HG03066 (cell line): ENCODE data around the gene DNAJC19.
"Not testable (repeated sequence)": the region's sequence is repeated elsewhere in the genome, so short reads cannot be mapped to it uniquely, and the experiment has no call there.

Experiments
- ATAC-seq: cut with Tn5 transposase; IDR thresholded peaks from one replicate; pipeline ENCODE4 v1.9.1; 2021; ENCODE audit warnings: low read depth; ENCODE audit not compliant: unreplicated experiment

The DNAJC19 gene

GRCh38 chr3:180989291-180990163 lies at the start of gene DNAJC19:
DNAJC19 (minus strand) TSS chr3:180989736; CDS start chr3:180989602, 134 bp downstream.
- ATAC-seq: peak; percentile 98

- no peak for ATAC-seq
Observed at GRCh38 chr3:181030948-181031347, 41.4 kb upstream of the DNAJC19 start.

- no peak for ATAC-seq
Observed at GRCh38 chr3:181025204-181025603, 35.7 kb upstream of the DNAJC19 start.

- no peak for ATAC-seq
Observed at GRCh38 chr3:181017690-181018089, 28.2 kb upstream of the DNAJC19 start.

GRCh38 chr3:181009225-181009624 lies 19.7 kb upstream of the DNAJC19 start:
- no peak for ATAC-seq

GRCh38 chr3:181008796-181009195 lies 19.3 kb upstream of the DNAJC19 start:
- ATAC-seq: no peak

GRCh38 chr3:181007262-181007661 lies 17.7 kb upstream of the DNAJC19 start:
- no peak for ATAC-seq

GRCh38 chr3:181006541-181006940 lies 17.0 kb upstream of the DNAJC19 start:
- ATAC-seq: no peak

GRCh38 chr3:181003469-181003868 lies 13.9 kb upstream of the DNAJC19 start:
- not testable (repeated sequence) for ATAC-seq

GRCh38 chr3:181002331-181002730 lies 12.8 kb upstream of the DNAJC19 start:
- not testable (repeated sequence) for ATAC-seq

GRCh38 chr3:180996415-180996932 lies 6.9 kb upstream of the DNAJC19 start:
- ATAC-seq: no peak

GRCh38 chr3:180990505-180990904 lies 969 bp upstream of the DNAJC19 start:
- no peak for ATAC-seq

- ATAC-seq: no peak
Observed at GRCh38 chr3:180987344-180987743, 2.2 kb downstream of the DNAJC19 start.

GRCh38 chr3:180986366-180986765 lies 3.2 kb downstream of the DNAJC19 start:
- ATAC-seq: not testable (repeated sequence)

GRCh38 chr3:180983136-180983535 lies 6.4 kb downstream of the DNAJC19 start:
- ATAC-seq: no peak

GRCh38 chr3:180981912-180982311 lies 7.6 kb downstream of the DNAJC19 start:
- ATAC-seq: no peak

GRCh38 chr3:180980611-180981010 lies 8.9 kb downstream of the DNAJC19 start:
- no peak for ATAC-seq

GRCh38 chr3:180979961-180980360 lies 9.6 kb downstream of the DNAJC19 start:
- ATAC-seq: no peak

GRCh38 chr3:180977498-180977897 lies 12.0 kb downstream of the DNAJC19 start:
- no peak for ATAC-seq

- ATAC-seq: no peak
Observed at GRCh38 chr3:180974286-180974685, 15.2 kb downstream of the DNAJC19 start.

- peak; percentile 52 for ATAC-seq
Observed at GRCh38 chr3:180973543-180973942, 16.0 kb downstream of the DNAJC19 start.

- ATAC-seq: no peak
Observed at GRCh38 chr3:180970931-180971330, 18.6 kb downstream of the DNAJC19 start.
